HepG2 (cell line): ENCODE measurements around the gene DHRS13. TPM values are rescaled to one million over a fixed set of nuclear protein-coding genes. Genes with fewer than 3 reads are reported as not detected.

ENCODE experiments used
- ATM ChIP-seq: fragments of 450-650 bp; IDR thresholded peaks from 2 replicates; pipeline ENCODE4 v1.7.1; 2017; ENCODE audit warnings: mild to moderate bottlenecking, borderline replicate concordance
- CBFB ChIP-seq: sonication (generic); formaldehyde crosslinking; IDR thresholded peaks from 2 replicates; pipeline ENCODE4 v1.4.0; 2020; ENCODE audit warnings: missing genetic modification reagents
- CENPX ChIP-seq: sonication (generic); formaldehyde crosslinking; IDR thresholded peaks from 2 replicates; pipeline ENCODE4 v1.9.0; 2021; ENCODE audit warnings: mild to moderate bottlenecking, missing genetic modification reagents, moderate library complexity
- CHD2 ChIP-seq: IDR thresholded peaks from 2 replicates; pipeline ENCODE4 v1.6.1; 2011; ENCODE audit warnings: low read depth, low read length, improper control_type of control experiment
- FOSL2 ChIP-seq: sonication (generic); formaldehyde crosslinking; IDR thresholded peaks from 2 replicates; pipeline ENCODE4 v1.4.0; 2020; ENCODE audit warnings: missing genetic modification reagents
- HNRNPUL1 ChIP-seq: fragments of 200-400 bp; formaldehyde crosslinking; IDR thresholded peaks from 2 replicates; pipeline ENCODE4 v1.6.1; 2017; ENCODE audit warnings: low read depth, mild to moderate bottlenecking, low read length, moderate library complexity
- MTA3 ChIP-seq: sonication (generic); formaldehyde crosslinking; IDR thresholded peaks from 2 replicates; pipeline ENCODE4 v1.4.0; 2020; ENCODE audit warnings: missing genetic modification reagents
- NKX3-1 ChIP-seq: sonication (generic); formaldehyde crosslinking; IDR thresholded peaks from 2 replicates; pipeline ENCODE4 v1.5.0; 2020; ENCODE audit warnings: missing genetic modification reagents
- SALL2 ChIP-seq: sonication (generic); formaldehyde crosslinking; IDR thresholded peaks from 2 replicates; pipeline ENCODE4 v1.8.1; 2023; ENCODE audit warnings: mild to moderate bottlenecking, missing genetic modification reagents, inconsistent platforms
- SPEN ChIP-seq: sonication (generic); formaldehyde crosslinking; IDR thresholded peaks from 2 replicates; pipeline ENCODE4 v1.5.1; 2020; ENCODE audit warnings: low read depth, mild to moderate bottlenecking, missing genetic modification reagents
- TAF1 ChIP-seq: sonication (generic); formaldehyde crosslinking; IDR thresholded peaks from 2 replicates; pipeline ENCODE4 v1.4.0; 2020; ENCODE audit warnings: missing genetic modification reagents
- TGIF2 ChIP-seq: IDR thresholded peaks from 2 replicates; pipeline ENCODE4 v1.6.1; 2016; ENCODE audit warnings: control low read depth, missing compliant biosample characterization
- ZNF18 ChIP-seq: sonication (generic); formaldehyde crosslinking; IDR thresholded peaks from 2 replicates; pipeline ENCODE4 v1.8.0; 2022; ENCODE audit warnings: mild to moderate bottlenecking, missing genetic modification reagents; ENCODE audit not compliant: insufficient replicate concordance
- ZNF276 ChIP-seq: sonication (generic); formaldehyde crosslinking; IDR thresholded peaks from 2 replicates; pipeline ENCODE4 v1.4.0; 2020; ENCODE audit warnings: mild to moderate bottlenecking, low read depth, missing genetic modification reagents
- ZNF570 ChIP-seq: sonication (generic); formaldehyde crosslinking; IDR thresholded peaks from 2 replicates; pipeline ENCODE4 v1.4.0; 2020; ENCODE audit warnings: mild to moderate bottlenecking, missing genetic modification reagents, borderline replicate concordance
- ZNF780A ChIP-seq: sonication (generic); formaldehyde crosslinking; IDR thresholded peaks from 2 replicates; pipeline ENCODE4 v1.8.0; 2022; ENCODE audit warnings: mild to moderate bottlenecking, missing genetic modification reagents, moderate library complexity
- polyA plus RNA-seq, 8 experiments: library from polyadenylated mRNA; depleted of rRNA in 3 of 8; stranded (reverse) in 7 of 8; unstranded in 1 of 8; fragments of >200 nt; fragmentation: Illumina TruSeq in 4 of 8; extraction: Trizol in 4 of 8; gene quantifications; 2 replicates each; pipeline versions ENCODE4 v1.2.1 to v1.2.3, GENCODE V29; 2011 to 2016; ENCODE audit warnings: low read depth in 4 of 8, missing spikeins in 1 of 8, mixed read lengths in 1 of 8; ENCODE audit not compliant: insufficient read depth in 1 of 8
- total RNA-seq, 5 experiments: library from RNA; depleted of rRNA; stranded (reverse); fragments of >200 nt; fragmentation: Illumina TruSeq; extraction: Trizol; gene quantifications; 2 replicates each; pipeline ENCODE4 v1.2.3, GENCODE V29; 2016; ENCODE audit warnings: low read depth in 1 of 5
- TF ChIP-seq, protein P1 (sequence below): sonication (generic); formaldehyde crosslinking; IDR thresholded peaks from 2 replicates; pipeline ENCODE4 v1.8.1; 2023; ENCODE audit warnings: missing genetic modification reagents, inconsistent platforms, borderline replicate concordance
- TF ChIP-seq, protein P2 (sequence below): sonication (generic); formaldehyde crosslinking; IDR thresholded peaks from 2 replicates; pipeline ENCODE4 v1.9.0; 2022; ENCODE audit warnings: low read depth, missing genetic modification reagents
- TF ChIP-seq, protein P3 (sequence below): sonication (generic); formaldehyde crosslinking; IDR thresholded peaks from 2 replicates; pipeline ENCODE4 v1.8.1; 2023; ENCODE audit warnings: missing genetic modification reagents, mild to moderate bottlenecking, borderline replicate concordance
- TF ChIP-seq, protein P4 (sequence below): sonication (generic); formaldehyde crosslinking; IDR thresholded peaks from 2 replicates; pipeline ENCODE4 v1.4.0; 2020; ENCODE audit warnings: mild to moderate bottlenecking, missing genetic modification reagents
- TF ChIP-seq, protein P5 (sequence below): sonication (generic); formaldehyde crosslinking; IDR thresholded peaks from 2 replicates; pipeline ENCODE4 v1.8.1; 2023; ENCODE audit warnings: mild to moderate bottlenecking, missing genetic modification reagents

The DHRS13 gene
- total and polyA plus RNA-seq, 2 of the 13 experiments (the other 11 are each of a cell fraction or from before 2014, with no cell fraction given), result 11.8 to 12.6 TPM

DNA sequence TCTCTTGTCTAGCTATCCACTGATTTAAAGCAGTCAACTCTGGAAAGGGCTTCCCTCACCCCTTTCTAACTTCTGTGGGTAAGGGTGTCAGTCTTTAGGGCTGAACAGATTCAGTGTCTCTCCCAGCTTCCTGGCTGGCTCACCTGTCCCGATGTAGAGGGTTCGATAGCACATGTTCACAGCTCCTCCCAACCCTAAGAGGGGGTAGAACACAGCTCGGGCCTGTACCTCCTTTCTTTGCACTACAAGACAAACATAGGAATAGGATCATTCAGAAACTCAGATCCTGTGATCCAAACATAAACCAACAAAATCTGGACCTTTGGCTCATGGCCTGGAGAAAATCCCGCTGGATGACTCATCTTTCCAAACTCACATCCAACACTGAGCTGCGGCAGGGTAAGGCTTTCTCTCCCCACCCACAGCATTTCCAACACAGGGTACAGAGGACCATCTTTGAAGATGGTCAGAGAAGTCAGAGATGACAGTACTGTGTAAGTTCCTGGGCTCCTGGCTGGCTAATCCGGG is 5.8 kb upstream of the DHRS13 start (continued):
- TF ChIP-seq ZNF276 (CRISPR knock-in tag) (no peak), CBFB (CRISPR knock-in tag) (no peak), ZNF780A (CRISPR knock-in tag) (no peak), CHD2 (no peak), ZNF18 (CRISPR knock-in tag) (no peak), CENPX (CRISPR knock-in tag) (no peak), ATM (no peak), FOSL2 (CRISPR knock-in tag) (peak; percentile 97), SPEN (CRISPR knock-in tag) (no peak), SALL2 (CRISPR knock-in tag) (no peak), HNRNPUL1 (no peak), ZNF570 (no peak), TGIF2 (CRISPR knock-in tag) (no peak), MTA3 (CRISPR knock-in tag) (no peak), NKX3-1 (CRISPR knock-in tag) (no peak), TAF1 (CRISPR knock-in tag) (no peak)
- TF ChIP-seq, protein P1, sequence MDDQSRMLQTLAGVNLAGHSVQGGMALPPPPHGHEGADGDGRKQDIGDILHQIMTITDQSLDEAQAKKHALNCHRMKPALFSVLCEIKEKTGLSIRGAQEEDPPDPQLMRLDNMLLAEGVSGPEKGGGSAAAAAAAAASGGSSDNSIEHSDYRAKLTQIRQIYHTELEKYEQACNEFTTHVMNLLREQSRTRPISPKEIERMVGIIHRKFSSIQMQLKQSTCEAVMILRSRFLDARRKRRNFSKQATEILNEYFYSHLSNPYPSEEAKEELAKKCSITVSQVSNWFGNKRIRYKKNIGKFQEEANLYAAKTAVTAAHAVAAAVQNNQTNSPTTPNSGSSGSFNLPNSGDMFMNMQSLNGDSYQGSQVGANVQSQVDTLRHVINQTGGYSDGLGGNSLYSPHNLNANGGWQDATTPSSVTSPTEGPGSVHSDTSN (CRISPR knock-in tag), result no peak
- TF ChIP-seq, protein P2, sequence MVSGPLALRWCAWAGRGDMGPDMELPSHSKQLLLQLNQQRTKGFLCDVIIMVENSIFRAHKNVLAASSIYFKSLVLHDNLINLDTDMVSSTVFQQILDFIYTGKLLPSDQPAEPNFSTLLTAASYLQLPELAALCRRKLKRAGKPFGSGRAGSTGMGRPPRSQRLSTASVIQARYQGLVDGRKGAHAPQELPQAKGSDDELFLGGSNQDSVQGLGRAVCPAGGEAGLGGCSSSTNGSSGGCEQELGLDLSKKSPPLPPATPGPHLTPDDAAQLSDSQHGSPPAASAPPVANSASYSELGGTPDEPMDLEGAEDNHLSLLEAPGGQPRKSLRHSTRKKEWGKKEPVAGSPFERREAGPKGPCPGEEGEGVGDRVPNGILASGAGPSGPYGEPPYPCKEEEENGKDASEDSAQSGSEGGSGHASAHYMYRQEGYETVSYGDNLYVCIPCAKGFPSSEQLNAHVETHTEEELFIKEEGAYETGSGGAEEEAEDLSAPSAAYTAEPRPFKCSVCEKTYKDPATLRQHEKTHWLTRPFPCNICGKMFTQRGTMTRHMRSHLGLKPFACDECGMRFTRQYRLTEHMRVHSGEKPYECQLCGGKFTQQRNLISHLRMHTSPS (CRISPR knock-in tag), result no peak
- TF ChIP-seq, protein P3, sequence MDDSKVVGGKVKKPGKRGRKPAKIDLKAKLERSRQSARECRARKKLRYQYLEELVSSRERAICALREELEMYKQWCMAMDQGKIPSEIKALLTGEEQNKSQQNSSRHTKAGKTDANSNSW (CRISPR knock-in tag), result no peak
- TF ChIP-seq, protein P4, sequence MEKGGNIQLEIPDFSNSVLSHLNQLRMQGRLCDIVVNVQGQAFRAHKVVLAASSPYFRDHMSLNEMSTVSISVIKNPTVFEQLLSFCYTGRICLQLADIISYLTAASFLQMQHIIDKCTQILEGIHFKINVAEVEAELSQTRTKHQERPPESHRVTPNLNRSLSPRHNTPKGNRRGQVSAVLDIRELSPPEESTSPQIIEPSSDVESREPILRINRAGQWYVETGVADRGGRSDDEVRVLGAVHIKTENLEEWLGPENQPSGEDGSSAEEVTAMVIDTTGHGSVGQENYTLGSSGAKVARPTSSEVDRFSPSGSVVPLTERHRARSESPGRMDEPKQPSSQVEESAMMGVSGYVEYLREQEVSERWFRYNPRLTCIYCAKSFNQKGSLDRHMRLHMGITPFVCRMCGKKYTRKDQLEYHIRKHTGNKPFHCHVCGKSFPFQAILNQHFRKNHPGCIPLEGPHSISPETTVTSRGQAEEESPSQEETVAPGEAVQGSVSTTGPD (CRISPR knock-in tag), result no peak
- TF ChIP-seq, protein P5, sequence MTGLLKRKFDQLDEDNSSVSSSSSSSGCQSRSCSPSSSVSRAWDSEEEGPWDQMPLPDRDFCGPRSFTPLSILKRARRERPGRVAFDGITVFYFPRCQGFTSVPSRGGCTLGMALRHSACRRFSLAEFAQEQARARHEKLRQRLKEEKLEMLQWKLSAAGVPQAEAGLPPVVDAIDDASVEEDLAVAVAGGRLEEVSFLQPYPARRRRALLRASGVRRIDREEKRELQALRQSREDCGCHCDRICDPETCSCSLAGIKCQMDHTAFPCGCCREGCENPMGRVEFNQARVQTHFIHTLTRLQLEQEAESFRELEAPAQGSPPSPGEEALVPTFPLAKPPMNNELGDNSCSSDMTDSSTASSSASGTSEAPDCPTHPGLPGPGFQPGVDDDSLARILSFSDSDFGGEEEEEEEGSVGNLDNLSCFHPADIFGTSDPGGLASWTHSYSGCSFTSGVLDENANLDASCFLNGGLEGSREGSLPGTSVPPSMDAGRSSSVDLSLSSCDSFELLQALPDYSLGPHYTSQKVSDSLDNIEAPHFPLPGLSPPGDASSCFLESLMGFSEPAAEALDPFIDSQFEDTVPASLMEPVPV (CRISPR knock-in tag), result no peak
